B cell (primary cell): ENCODE data around the gene NGEF. TPM values are rescaled to one million over a fixed set of nuclear protein-coding genes. Genes with fewer than 3 reads are reported as not detected.

Experiments used
- ATAC-seq: fragments of 200-7000 bp; cut with Tn5 transposase; one replicate; pipeline ENCODE4 v1.10.0; 2021; ENCODE audit warnings: low read depth, mild to moderate bottlenecking, moderate number of reproducible peaks, moderate library complexity
- CTCF ChIA-PET: fragments of 350-600 bp; sonication (Branson Sonifier 250); formaldehyde crosslinking; loops from one replicate; lab custom pipeline; 2021; ENCODE audit warnings: antibody characterized with exemption, inconsistent platforms; lab: Charles Lee
- POLR2A ChIA-PET: fragments of 350-600 bp; sonication (Branson Sonifier 250); formaldehyde crosslinking; loops from one replicate; lab custom pipeline; 2021; ENCODE audit warnings: antibody characterized with exemption; lab: Charles Lee
- DNase-seq: peaks from one replicate; pipeline ENCODE4 v3.0.0; 2013
- H2AFZ ChIP-seq: 2 replicates; pipeline ENCODE4 v1.6.1; 2012; ENCODE audit warnings: mild to moderate bottlenecking, low read depth, low read length; ENCODE audit not compliant: insufficient read depth, poor library complexity, severe bottlenecking
- H3K27ac ChIP-seq, 2 donors: 1 replicate in 1 of 2; 2 replicates in 1 of 2; pipeline ENCODE4 v1.5.1; 2012 to 2013; ENCODE audit warnings: low read length in 2 of 2, mild to moderate bottlenecking in 2 of 2, moderate library complexity in 1 of 2
- H3K27me3 ChIP-seq, 4 experiments: fragments of 200-600 bp in 1 of 4; sonication (generic) in 1 of 4; replicated peaks in 1 of 4; 1 replicate in 2 of 4; 2 replicates in 2 of 4; pipeline versions ENCODE4 v1.6.1 to v1.7.0; 2013 to 2016; ENCODE audit warnings: low read length in 3 of 4, mild to moderate bottlenecking in 2 of 4, mixed read lengths in 1 of 4, moderate library complexity in 1 of 4; ENCODE audit not compliant: insufficient read depth in 4 of 4, control insufficient read depth in 3 of 4; ENCODE audit errors: control extremely low read depth in 1 of 4
- H3K36me3 ChIP-seq, 2 experiments: replicated peaks in 1 of 2; 1 replicate in 1 of 2; 2 replicates in 1 of 2; pipeline versions ENCODE4 v1.6.1 to v1.7.1; 2013; ENCODE audit warnings: low read length in 1 of 2; ENCODE audit not compliant: insufficient read depth in 2 of 2, control insufficient read depth in 1 of 2; ENCODE audit errors: control extremely low read depth in 1 of 2, extremely low read depth in 1 of 2
- H3K4me1 ChIP-seq, 2 donors: fragments of 200-600 bp in 1 of 2; sonication (generic) in 1 of 2; 1 replicate in 1 of 2; 2 replicates in 1 of 2; pipeline versions ENCODE4 v1.5.1 to v1.6.1; 2013 to 2017; ENCODE audit warnings: low read length in 2 of 2; ENCODE audit not compliant: control insufficient read depth in 2 of 2, insufficient read depth in 2 of 2
- H3K4me2 ChIP-seq: replicated peaks from 2 replicates; pipeline ENCODE3; 2012; ENCODE audit warnings: mild to moderate bottlenecking, low read depth, low read length; ENCODE audit not compliant: poor library complexity, severe bottlenecking
- H3K4me3 ChIP-seq, 5 experiments: fragments of 200-600 bp in 1 of 5; sonication (generic) in 1 of 5; 1 replicate in 3 of 5; 2 replicates in 2 of 5; pipeline versions ENCODE4 v1.5.1 to v1.7.0; 2011 to 2016; ENCODE audit warnings: low read length in 4 of 5, mild to moderate bottlenecking in 4 of 5, low read depth in 2 of 5, control low read depth in 1 of 5, moderate library complexity in 1 of 5; ENCODE audit not compliant: insufficient read depth in 1 of 5; ENCODE audit errors: control extremely low read depth in 1 of 5, extremely low read depth in 1 of 5
- H3K79me2 ChIP-seq: fragments of 200-600 bp; sonication (generic); one replicate; pipeline ENCODE4 v1.6.0; 2016; ENCODE audit warnings: low read length; ENCODE audit not compliant: control insufficient read depth, insufficient read depth
- H3K9ac ChIP-seq: fragments of 200-600 bp; sonication (generic); 2 replicates; pipeline ENCODE4 v1.6.1; 2017; ENCODE audit warnings: mild to moderate bottlenecking, low read length, moderate library complexity
- H3K9me3 ChIP-seq, 3 donors: one replicate each; pipeline versions ENCODE4 v1.6.1 to v1.7.1; 2013; ENCODE audit warnings: low read length in 2 of 3; ENCODE audit not compliant: control insufficient read depth in 2 of 3, insufficient read depth in 1 of 3; ENCODE audit errors: control extremely low read depth in 1 of 3
- H4K20me1 ChIP-seq: 2 replicates; pipeline ENCODE4 v1.6.0; 2012; ENCODE audit warnings: mild to moderate bottlenecking, low read length; ENCODE audit not compliant: insufficient read depth, control insufficient read depth, poor library complexity, severe bottlenecking
- H3K27ac Mint-ChIP-seq: one replicate; pipeline ENCODE4 v1.8.0; 2021; ENCODE audit warnings: mixed read lengths
- H3K27me3 Mint-ChIP-seq: one replicate; pipeline ENCODE4 v1.8.0; 2021; ENCODE audit warnings: mixed read lengths
- H3K4me1 Mint-ChIP-seq: one replicate; pipeline ENCODE4 v1.8.0; 2021; ENCODE audit warnings: mixed read lengths
- H3K4me3 Mint-ChIP-seq: one replicate; pipeline ENCODE4 v1.8.0; 2021; ENCODE audit warnings: mixed read lengths
- H3K9me3 Mint-ChIP-seq: one replicate; pipeline ENCODE4 v1.8.0; 2022; ENCODE audit warnings: mixed read lengths; ENCODE audit not compliant: insufficient read depth
- EZH2 ChIP-seq: IDR thresholded peaks from 2 replicates; pipeline ENCODE4 v1.6.1; 2012; ENCODE audit warnings: borderline replicate concordance, low read depth, mild to moderate bottlenecking, moderate library complexity, low read length; ENCODE audit not compliant: insufficient read depth, poor library complexity, severe bottlenecking
- WGBS: methylation state at CpG from one replicate; pipeline ENCODE4 v1.1.5; 2013; ENCODE audit warnings: missing lambda C conversion rate; ENCODE audit not compliant: insufficient coverage; 5-methylcytosine and 5-hydroxymethylcytosine counted together
- intact Hi-C: fragments of 100-400 bp; cut with micrococcal nuclease; formaldehyde crosslinking; loops from one replicate; pipeline ENCODE4 v1.10.0; 2022
- polyA plus RNA-seq: library from polyadenylated mRNA; depleted of rRNA; stranded (reverse); fragments of >200 nt; gene quantifications from 2 replicates; pipeline ENCODE4 v1.2.3, GENCODE V29; 2012
- total RNA-seq, 2 donors: library from RNA; stranded (reverse); fragments of 120-200 nt in 1 of 2; gene quantifications; 1 replicate in 1 of 2; 2 replicates in 1 of 2; pipeline versions ENCODE4 v1.2.3 to v1.2.4, GENCODE V29; 2013 to 2022

NGEF gene
- total and polyA plus RNA-seq, 2 donors (not counting 1 experiment from before 2014, with no cell fraction given), result not detected

DNA sequence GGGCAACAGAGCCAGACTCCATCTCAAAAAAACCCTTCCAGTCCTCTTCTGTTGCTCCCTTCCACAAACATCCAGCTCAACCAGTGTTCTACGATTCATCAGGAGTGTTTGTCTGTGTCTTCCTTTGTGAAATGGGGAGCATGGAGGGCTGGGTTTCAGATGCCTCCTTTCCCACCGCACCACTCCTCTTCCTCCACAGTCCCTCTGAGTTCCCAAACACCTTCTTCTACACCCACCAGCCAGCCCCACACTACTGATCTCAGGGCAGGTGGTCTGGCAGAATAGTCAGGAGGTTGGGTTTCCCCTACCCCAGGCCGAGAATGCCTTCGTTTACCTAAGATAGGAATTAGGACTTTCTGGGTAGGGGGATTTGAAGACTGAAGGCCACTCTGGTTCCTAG is 36.9 kb downstream of the NGEF start:
- Histone ChIP-seq H4K20me1 (no peaks in the 10 kb centered on the region), H3K9ac (no peak overlapping the region), H3K4me1 (no peaks in the 10 kb centered on the region), H3K9me3 (peaks cover 0 to 7% (median 0%) of the 10 kb centered on the region in 3 donors), H3K27ac (no peak overlapping the region), H3K4me3 (no peak overlapping the region), H2AFZ (no peak overlapping the region), H3K27me3 (peaks cover 0 to 3% (median 0%) of the 10 kb centered on the region in 4 experiments), H3K36me3 (no peaks in the 10 kb centered on the region), H3K79me2 (no peaks in the 10 kb centered on the region), H3K4me2 (no peak overlapping the region)
- TF ChIP-seq EZH2, result no peak
- Mint-ChIP-seq H3K27me3 (peaks cover 15% of the 10 kb centered on the region), H3K4me1 (no peaks in the 10 kb centered on the region), H3K4me3 (no peak overlapping the region), H3K27ac (no peak overlapping the region), H3K9me3 (no peaks in the 10 kb centered on the region)
- POLR2A ChIA-PET, result no interaction called here
- WGBS, result no CpG with 5 or more reads among the region's 4 CpGs
- CTCF ChIA-PET, result no interaction called here
- intact Hi-C loops, result no loop called here
- no peak for ATAC-seq
- DNase-seq, result no peak

DNA sequence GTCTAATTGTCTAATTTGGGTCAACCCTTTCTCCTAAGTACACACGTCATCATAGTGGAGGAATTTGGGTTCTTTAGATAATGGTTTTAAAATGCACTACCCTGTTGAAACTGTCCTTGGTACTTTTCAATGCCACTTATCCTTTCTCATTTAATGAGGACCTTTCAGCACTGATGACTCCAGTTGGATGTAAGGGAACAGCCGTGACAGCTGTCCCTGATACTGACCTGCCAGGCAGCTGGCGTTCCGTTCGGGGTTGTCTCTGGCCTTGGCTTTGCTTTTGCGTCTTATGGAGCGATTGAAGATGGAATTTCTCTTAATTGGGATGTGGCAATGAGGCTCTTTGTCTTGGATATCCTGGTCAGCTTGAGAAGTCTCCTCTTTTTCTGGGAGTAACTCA is 38.7 kb downstream of the NGEF start:
- WGBS, result 93% methylated on average over 6 of the region's 7 CpGs
- CTCF ChIA-PET, result no interaction called here
- H3K4me1 ChIP-seq, result no peaks in the 10 kb centered on the region
- TF ChIP-seq EZH2, result no peak
- POLR2A ChIA-PET, result no interaction called here
- H3K4me2 ChIP-seq, result no peak overlapping the region
- peaks cover 0 to 7% (median 0%) of the 10 kb centered on the region in 3 donors for H3K9me3 ChIP-seq
- peaks cover 0 to 3% (median 0%) of the 10 kb centered on the region in 4 experiments for H3K27me3 ChIP-seq
- Mint-ChIP-seq H3K27me3 (peaks cover 8% of the 10 kb centered on the region), H3K9me3 (no peaks in the 10 kb centered on the region), H3K27ac (no peak overlapping the region), H3K4me1 (no peaks in the 10 kb centered on the region), H3K4me3 (no peak overlapping the region)
- no peak overlapping the region for H3K4me3 ChIP-seq
- no peak for DNase-seq
- no peaks in the 10 kb centered on the region for H4K20me1 ChIP-seq
- intact Hi-C loops, result no loop called here
- H2AFZ ChIP-seq, result no peak overlapping the region
- H3K27ac ChIP-seq, result no peak overlapping the region
- no peaks in the 10 kb centered on the region for H3K79me2 ChIP-seq
- no peak overlapping the region for H3K9ac ChIP-seq
- no peak for ATAC-seq
- H3K36me3 ChIP-seq, result no peaks in the 10 kb centered on the region
